Endothelial cell of umbilical vein (primary cell): ENCODE data around the gene CARD9. TPM values are rescaled to one million over a fixed set of nuclear protein-coding genes. Genes with fewer than 3 reads are reported as not detected.

Experiments used
- BruUV-seq: library from RNA; stranded (reverse); fragments of 400-500 nt; replicated peaks from 2 replicates; lab custom pipeline; 2021; lab: Mats Ljungman, UMichigan
- CTCF ChIA-PET: fragments of 300-600, 350-600 bp; sonication (Branson Sonifier 250); formaldehyde crosslinking; loops from one replicate; lab custom pipeline; 2021; ENCODE audit warnings: antibody characterized with exemption, inconsistent platforms; lab: Charles Lee
- POLR2A ChIA-PET: fragments of 300-600, 350-600 bp; sonication (Branson Sonifier 250); formaldehyde crosslinking; loops from one replicate; lab custom pipeline; 2021; ENCODE audit warnings: antibody characterized with exemption, inconsistent platforms; lab: Charles Lee
- DNase-seq: peaks from one replicate; pipeline ENCODE4 v3.0.0-alpha.2; 2011; ENCODE audit warnings: low read depth, low spot score
- FAIRE-seq: peaks from 2 replicates; lab custom pipeline; 2011; peaks lifted over from hg19 to GRCh38; lab: Jason Lieb, UNC
- H2AFZ ChIP-seq: 2 replicates; pipeline ENCODE4 v1.6.0; 2012; ENCODE audit warnings: low read depth, low read length, control low read depth, inconsistent platforms
- H3K27ac ChIP-seq: 2 replicates; pipeline ENCODE4 v1.5.1; 2011; ENCODE audit warnings: low read depth, mild to moderate bottlenecking, control low read depth, low read length, moderate library complexity; ENCODE audit not compliant: insufficient read depth
- H3K27me3 ChIP-seq, 2 experiments: 2 replicates each; pipeline versions ENCODE4 v1.6.0 to v1.6.1; 2011; ENCODE audit warnings: low read length in 2 of 2, mixed read lengths in 1 of 2; ENCODE audit not compliant: control insufficient read depth in 2 of 2, insufficient read depth in 2 of 2
- H3K36me3 ChIP-seq, 2 experiments: 2 replicates in 1 of 2; 3 replicates in 1 of 2; pipeline ENCODE4 v1.5.1; 2011; ENCODE audit warnings: low read length in 2 of 2, mild to moderate bottlenecking in 1 of 2, moderate library complexity in 1 of 2; ENCODE audit not compliant: control insufficient read depth in 2 of 2, insufficient read depth in 2 of 2; ENCODE audit errors: extremely low read depth in 1 of 2
- H3K4me1 ChIP-seq: 3 replicates; pipeline ENCODE4 v1.5.1; 2011; ENCODE audit warnings: mild to moderate bottlenecking, low read length; ENCODE audit not compliant: control insufficient read depth, insufficient read depth; ENCODE audit errors: extremely low read depth
- H3K4me2 ChIP-seq: 2 replicates; pipeline ENCODE4 v1.6.1; 2011; ENCODE audit warnings: low read length, control low read depth, mixed read lengths; ENCODE audit not compliant: insufficient read depth
- H3K4me3 ChIP-seq, 3 experiments: fragments of 200-600 bp in 1 of 3; sonication (generic), shearing (Covaris generic) in 1 of 3; replicated peaks in 1 of 3; 2 replicates each; pipeline ENCODE4 v1.5.1; 2011 to 2016; ENCODE audit warnings: control low read depth in 3 of 3, low read length in 3 of 3, mild to moderate bottlenecking in 2 of 3, inconsistent platforms in 1 of 3, low read depth in 1 of 3, moderate library complexity in 1 of 3; ENCODE audit not compliant: insufficient read depth in 1 of 3
- H3K79me2 ChIP-seq: 2 replicates; pipeline ENCODE4 v1.6.0; 2012; ENCODE audit warnings: low read length, inconsistent platforms; ENCODE audit not compliant: control insufficient read depth, insufficient read depth
- H3K9ac ChIP-seq: replicated peaks from 2 replicates; pipeline ENCODE3; 2011; ENCODE audit warnings: low read length, control low read depth; ENCODE audit not compliant: insufficient read depth; ENCODE audit errors: extremely low read depth
- H3K9me1 ChIP-seq: replicated peaks from 3 replicates; pipeline ENCODE4 v1.6.0; 2011; ENCODE audit warnings: mild to moderate bottlenecking, low read length; ENCODE audit not compliant: control insufficient read depth, insufficient read depth; ENCODE audit errors: extremely low read depth
- H3K9me3 ChIP-seq: replicated peaks from 2 replicates; pipeline ENCODE4 v1.5.1; 2012; ENCODE audit warnings: low read length, inconsistent platforms; ENCODE audit not compliant: control insufficient read depth, insufficient read depth
- H4K20me1 ChIP-seq: replicated peaks from 2 replicates; pipeline ENCODE3; 2011; ENCODE audit warnings: mild to moderate bottlenecking, low read length; ENCODE audit not compliant: control insufficient read depth, insufficient read depth; ENCODE audit errors: extremely low read depth
- EZH2 ChIP-seq: IDR thresholded peaks from 2 replicates; pipeline ENCODE4 v1.6.1; 2012; ENCODE audit warnings: borderline replicate concordance, low read depth, mild to moderate bottlenecking, moderate library complexity, low read length, inconsistent platforms; ENCODE audit not compliant: severe bottlenecking
- FOS ChIP-seq: IDR thresholded peaks from 2 replicates; pipeline ENCODE4 v1.6.1; 2011; ENCODE audit warnings: mild to moderate bottlenecking, low read length, moderate library complexity, borderline replicate concordance; ENCODE audit not compliant: insufficient read depth
- GATA2 ChIP-seq: IDR thresholded peaks from 2 replicates; pipeline ENCODE4 v1.7.0; 2011; ENCODE audit warnings: low read depth, mild to moderate bottlenecking, moderate library complexity, mixed read lengths, low read length; ENCODE audit not compliant: insufficient read length, insufficient read depth
- JUN ChIP-seq: IDR thresholded peaks from 2 replicates; pipeline ENCODE4 v1.6.1; 2011; ENCODE audit warnings: borderline replicate concordance, low read depth; ENCODE audit not compliant: insufficient read length, insufficient read depth
- MYC ChIP-seq: IDR thresholded peaks from one replicate; pipeline ENCODE4 v1.6.1; 2011; ENCODE audit warnings: mild to moderate bottlenecking, low read depth, low read length
- POLR2A ChIP-seq: IDR thresholded peaks from 2 replicates; pipeline ENCODE4 v1.6.1; 2012; ENCODE audit warnings: low read depth, mild to moderate bottlenecking, control low read depth, low read length
- POLR2AphosphoS5 ChIP-seq: IDR thresholded peaks from 2 replicates; pipeline ENCODE4 v1.6.1; 2012; ENCODE audit warnings: low read depth, mild to moderate bottlenecking, control low read depth, low read length, moderate library complexity; ENCODE audit not compliant: insufficient read depth
- dilution Hi-C: fragments of 300-500 bp; cut with MboI; formaldehyde crosslinking; loops from one replicate; pipeline ENCODE4 v1.15.0; 2019; ENCODE audit warnings: low sequenced_read_pairs; ENCODE audit not compliant: extremely low pct_ligation_motif_present
- intact Hi-C: fragments of 100-400 bp; cut with micrococcal nuclease; formaldehyde crosslinking; loops from one replicate; pipeline ENCODE4 v1.10.0; 2022
- polyA plus RNA-seq, 4 experiments: library from polyadenylated mRNA; depleted of rRNA in 3 of 4; stranded (reverse) in 3 of 4; unstranded in 1 of 4; fragments of >200 nt; gene quantifications; 2 replicates each; pipeline versions ENCODE4 v1.2.1 to v1.2.3, GENCODE V29; 2011 to 2012; ENCODE audit warnings: missing spikeins in 1 of 4
- total RNA-seq: library from RNA; stranded (reverse); gene quantifications from 2 replicates; pipeline ENCODE4 v1.2.3, GENCODE V29; 2021
- TF ChIP-seq, protein P1 (sequence below): IDR thresholded peaks from 2 replicates; pipeline ENCODE4 v1.6.1; 2011; ENCODE audit not compliant: insufficient read depth, insufficient read length
- TF ChIP-seq, protein P2 (sequence below), 2 donors: IDR thresholded peaks; 1 replicate in 1 of 2; 2 replicates in 1 of 2; pipeline ENCODE4 v1.5.1; 2011; ENCODE audit warnings: low read length in 2 of 2, mild to moderate bottlenecking in 2 of 2, moderate library complexity in 2 of 2, control low read depth in 1 of 2, inconsistent platforms in 1 of 2, low read depth in 1 of 2; ENCODE audit not compliant: insufficient read depth in 1 of 2; ENCODE audit errors: extremely low read depth in 1 of 2

CARD9 gene
- total and polyA plus RNA-seq, 2 donors (not counting 3 experiments of a cell fraction or from before 2014, with no cell fraction given): 0.22 to 0.71 TPM

DNA sequence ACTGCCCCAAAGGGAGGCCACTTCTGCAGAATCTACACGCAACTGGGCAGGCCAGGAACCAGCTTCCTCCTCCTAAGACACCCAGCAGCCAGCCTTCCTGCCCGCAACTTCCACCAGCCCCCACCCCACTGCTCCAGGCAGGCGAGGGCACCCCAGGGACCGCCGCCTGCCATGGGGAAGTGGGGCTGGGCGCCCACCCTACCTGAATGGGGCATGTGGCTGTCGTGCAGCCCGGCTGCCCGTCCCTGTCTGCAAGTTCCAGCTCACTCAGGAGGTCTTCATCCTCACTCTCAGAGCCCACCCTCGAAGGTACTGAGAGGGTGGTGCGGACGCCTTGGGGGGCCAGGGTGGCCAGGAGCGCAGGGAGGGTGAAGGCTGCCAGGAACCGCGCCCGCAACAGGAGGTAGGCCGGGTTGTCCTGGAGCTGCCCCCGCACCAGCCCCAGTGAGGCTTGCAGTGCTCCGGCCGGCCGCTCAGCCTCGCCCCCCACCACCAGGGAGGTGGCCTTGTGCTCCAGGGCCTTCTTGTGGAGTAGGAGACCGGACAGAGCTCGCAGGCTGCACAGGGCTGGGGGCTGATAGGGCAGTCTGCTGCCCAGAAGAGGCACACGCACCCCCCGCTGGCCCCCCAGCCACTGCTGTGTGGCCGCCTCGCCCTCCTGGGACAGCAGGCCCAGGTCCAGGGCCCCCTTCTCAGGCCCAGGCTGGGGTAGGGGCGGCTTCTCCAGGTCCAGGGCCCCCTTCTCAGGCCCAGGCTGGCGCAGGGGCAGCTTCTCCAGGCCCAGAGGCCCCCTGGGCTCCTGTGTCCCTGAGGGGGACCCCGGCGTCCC lies 4.1 kb upstream of the CARD9 start:
- H3K4me2 ChIP-seq: no peak overlapping the region
- no peaks in the 10 kb centered on the region for H3K79me2 ChIP-seq
- H2AFZ ChIP-seq: no peak overlapping the region
- CTCF ChIA-PET: interaction anchor here (1.5 to 2.3 kb wide), 2 partner anchors 11 to 14 kb away, joined by 3 to 10 read pairs; partner anchors contain the start of gene DNLZ
- no peak for DNase-seq
- no peaks in the 10 kb centered on the region for H3K9me3 ChIP-seq
- no peak overlapping the region for H3K27ac ChIP-seq
- POLR2A ChIA-PET: no interaction called here
- H3K9ac ChIP-seq: no peak overlapping the region
- H3K4me1 ChIP-seq: no peaks in the 10 kb centered on the region
- FAIRE-seq: no peak
- H4K20me1 ChIP-seq: no peaks in the 10 kb centered on the region
- no peaks in the 10 kb centered on the region for H3K27me3 ChIP-seq
- TF ChIP-seq, protein P1, sequence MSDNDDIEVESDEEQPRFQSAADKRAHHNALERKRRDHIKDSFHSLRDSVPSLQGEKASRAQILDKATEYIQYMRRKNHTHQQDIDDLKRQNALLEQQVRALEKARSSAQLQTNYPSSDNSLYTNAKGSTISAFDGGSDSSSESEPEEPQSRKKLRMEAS: no peak
- no peak for TF ChIP-seq MYC
- TF ChIP-seq, protein P2, sequence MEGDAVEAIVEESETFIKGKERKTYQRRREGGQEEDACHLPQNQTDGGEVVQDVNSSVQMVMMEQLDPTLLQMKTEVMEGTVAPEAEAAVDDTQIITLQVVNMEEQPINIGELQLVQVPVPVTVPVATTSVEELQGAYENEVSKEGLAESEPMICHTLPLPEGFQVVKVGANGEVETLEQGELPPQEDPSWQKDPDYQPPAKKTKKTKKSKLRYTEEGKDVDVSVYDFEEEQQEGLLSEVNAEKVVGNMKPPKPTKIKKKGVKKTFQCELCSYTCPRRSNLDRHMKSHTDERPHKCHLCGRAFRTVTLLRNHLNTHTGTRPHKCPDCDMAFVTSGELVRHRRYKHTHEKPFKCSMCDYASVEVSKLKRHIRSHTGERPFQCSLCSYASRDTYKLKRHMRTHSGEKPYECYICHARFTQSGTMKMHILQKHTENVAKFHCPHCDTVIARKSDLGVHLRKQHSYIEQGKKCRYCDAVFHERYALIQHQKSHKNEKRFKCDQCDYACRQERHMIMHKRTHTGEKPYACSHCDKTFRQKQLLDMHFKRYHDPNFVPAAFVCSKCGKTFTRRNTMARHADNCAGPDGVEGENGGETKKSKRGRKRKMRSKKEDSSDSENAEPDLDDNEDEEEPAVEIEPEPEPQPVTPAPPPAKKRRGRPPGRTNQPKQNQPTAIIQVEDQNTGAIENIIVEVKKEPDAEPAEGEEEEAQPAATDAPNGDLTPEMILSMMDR (IDR thresholded peaks at IDR 0.05; ENCODE audit: extremely low read depth in 1 of 2, insufficient read depth in 1 of 2, low read depth in 1 of 2, low read length in 2 of 2): no peak
- TF ChIP-seq POLR2AphosphoS5: no peak
- TF ChIP-seq GATA2: no peak
- no peak for TF ChIP-seq EZH2
- TF ChIP-seq POLR2A: no peak
- no peak for TF ChIP-seq JUN
- no peak for TF ChIP-seq FOS
- no peaks in the 10 kb centered on the region for H3K9me1 ChIP-seq
- peaks cover 4 to 34% of the 10 kb centered on the region in 2 experiments for H3K36me3 ChIP-seq
- intact Hi-C loops (no loop called here), dilution Hi-C loops (no loop called here)
- BruUV-seq: no TSS peak
- no peak overlapping the region for H3K4me3 ChIP-seq
